GM12872 (cell line): Measurements from ENCODE around the gene C16orf92.

Source experiments
- TF ChIP-seq, protein P1 (sequence below): IDR thresholded peaks from 3 replicates; pipeline ENCODE4 v1.5.1; 2011; ENCODE audit warnings: low read depth, mild to moderate bottlenecking, low read length, moderate library complexity; ENCODE audit not compliant: insufficient read depth

C16orf92 gene

DNA sequence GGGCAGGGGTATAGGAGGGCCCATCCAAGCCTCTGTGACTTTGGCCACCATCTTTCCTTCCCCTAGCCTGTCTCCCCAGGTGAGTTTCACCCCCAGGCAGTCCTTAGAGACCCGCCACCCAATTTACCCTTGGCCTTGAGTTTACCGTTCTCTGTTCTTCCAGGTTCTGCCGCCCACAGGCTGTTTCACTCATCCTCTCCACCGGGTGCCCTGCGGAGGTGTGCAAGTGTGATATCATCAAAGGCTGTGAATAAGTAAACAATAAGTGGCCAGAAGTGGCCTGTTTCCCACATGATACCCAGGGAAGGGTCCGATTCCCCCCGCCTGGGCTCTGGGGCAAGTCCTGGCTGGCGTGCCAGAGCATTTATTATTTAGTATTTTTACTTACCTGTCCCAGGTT, 23.2 kb downstream of the C16orf92 start:
- TF ChIP-seq, protein P1, sequence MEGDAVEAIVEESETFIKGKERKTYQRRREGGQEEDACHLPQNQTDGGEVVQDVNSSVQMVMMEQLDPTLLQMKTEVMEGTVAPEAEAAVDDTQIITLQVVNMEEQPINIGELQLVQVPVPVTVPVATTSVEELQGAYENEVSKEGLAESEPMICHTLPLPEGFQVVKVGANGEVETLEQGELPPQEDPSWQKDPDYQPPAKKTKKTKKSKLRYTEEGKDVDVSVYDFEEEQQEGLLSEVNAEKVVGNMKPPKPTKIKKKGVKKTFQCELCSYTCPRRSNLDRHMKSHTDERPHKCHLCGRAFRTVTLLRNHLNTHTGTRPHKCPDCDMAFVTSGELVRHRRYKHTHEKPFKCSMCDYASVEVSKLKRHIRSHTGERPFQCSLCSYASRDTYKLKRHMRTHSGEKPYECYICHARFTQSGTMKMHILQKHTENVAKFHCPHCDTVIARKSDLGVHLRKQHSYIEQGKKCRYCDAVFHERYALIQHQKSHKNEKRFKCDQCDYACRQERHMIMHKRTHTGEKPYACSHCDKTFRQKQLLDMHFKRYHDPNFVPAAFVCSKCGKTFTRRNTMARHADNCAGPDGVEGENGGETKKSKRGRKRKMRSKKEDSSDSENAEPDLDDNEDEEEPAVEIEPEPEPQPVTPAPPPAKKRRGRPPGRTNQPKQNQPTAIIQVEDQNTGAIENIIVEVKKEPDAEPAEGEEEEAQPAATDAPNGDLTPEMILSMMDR = no peak

DNA sequence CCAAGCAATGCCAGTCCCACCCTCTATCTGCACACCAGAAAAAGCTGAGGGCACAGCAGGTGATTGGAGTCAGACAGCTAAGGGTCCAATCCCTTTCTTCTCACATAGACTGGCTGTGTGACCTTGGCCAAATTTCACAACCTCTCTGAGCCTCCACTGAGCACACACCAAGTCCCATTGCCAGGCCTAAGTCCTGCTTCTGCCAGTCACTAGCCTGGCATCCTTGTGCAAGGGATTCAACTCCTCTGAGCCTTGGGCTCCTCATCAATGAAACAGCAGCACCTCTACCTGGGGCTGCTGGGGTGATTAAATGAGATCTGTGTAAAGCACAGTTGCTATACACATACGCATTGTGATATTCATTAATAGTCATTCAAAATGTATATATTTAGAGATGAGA, 23.6 kb downstream of the C16orf92 start:
- TF ChIP-seq, protein P1 = no peak

DNA sequence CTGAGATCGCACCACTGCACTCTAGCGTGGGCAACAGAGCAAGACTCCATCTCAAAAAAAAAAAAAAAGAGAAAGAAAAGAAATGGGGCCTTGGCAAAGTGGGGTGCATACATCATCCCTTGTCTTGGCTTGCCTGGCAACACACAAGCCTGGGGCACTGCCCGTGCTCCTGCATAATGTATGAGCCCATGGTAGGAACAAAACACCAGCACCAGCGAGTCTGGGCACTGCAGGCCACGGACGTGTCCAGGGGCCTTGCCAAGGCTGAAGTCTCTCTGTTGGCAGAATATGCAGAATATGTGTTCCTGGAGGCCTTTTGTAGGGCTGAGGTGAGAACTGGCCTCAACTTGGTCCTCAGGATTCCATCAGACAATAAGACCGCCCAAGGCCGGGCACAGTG, 26.9 kb downstream of the C16orf92 start:
- TF ChIP-seq, protein P1 = no peak

DNA sequence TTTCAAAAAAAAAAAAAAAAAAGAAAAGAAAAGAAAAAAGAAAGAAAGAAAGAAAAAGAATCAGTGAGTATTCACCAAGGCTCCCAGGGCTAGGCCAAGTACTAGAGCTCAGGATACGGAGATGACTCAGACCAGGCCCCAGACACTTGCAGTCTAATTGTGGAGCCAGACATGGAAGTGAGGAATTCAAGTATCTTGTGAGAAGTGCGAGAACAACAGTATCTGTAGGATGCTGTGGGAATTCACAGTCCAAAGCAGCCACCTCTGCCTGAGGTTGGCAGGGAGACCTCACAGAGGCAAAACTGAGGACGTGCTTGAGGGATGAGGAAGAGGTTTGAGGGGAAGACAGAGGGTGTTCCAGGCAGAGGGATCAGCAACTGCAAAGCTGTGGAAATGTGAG, 28.5 kb downstream of the C16orf92 start:
- TF ChIP-seq, protein P1 = no peak

DNA sequence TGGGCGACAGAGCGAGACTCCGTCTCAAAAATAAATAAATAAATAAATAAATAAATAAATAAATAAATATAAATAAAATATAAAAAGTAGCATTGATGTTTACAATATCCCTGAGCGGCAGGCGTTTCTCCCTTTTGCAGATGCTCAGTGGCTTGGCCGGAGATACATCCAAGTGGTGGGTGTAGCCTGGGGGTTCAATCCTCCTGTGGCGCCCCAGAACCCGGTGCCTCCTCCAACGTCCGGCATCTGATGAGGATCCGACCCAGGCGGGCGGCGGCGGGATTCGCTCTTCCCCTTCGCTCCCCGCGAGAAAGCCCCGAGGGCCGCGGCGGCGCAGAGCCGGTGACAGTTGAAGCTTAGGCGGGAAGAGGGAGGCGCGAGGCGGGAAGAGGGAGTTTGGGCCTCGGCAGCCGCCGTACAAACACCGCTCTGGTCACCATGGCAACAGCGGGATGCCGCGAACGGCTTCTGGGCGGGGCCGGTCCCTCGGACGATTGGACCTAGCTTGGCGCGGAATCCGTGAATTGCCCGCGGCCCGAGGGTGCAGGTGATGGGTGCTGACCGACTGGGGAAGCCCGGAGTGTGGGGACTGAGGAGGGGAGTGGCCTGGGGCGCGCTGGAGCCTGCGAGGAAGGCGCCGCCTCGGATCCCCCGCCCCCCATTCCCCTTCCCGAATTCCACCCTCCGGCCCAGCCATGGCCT, 29.8 kb downstream of the C16orf92 start:
- TF ChIP-seq, protein P1 = no peak

DNA sequence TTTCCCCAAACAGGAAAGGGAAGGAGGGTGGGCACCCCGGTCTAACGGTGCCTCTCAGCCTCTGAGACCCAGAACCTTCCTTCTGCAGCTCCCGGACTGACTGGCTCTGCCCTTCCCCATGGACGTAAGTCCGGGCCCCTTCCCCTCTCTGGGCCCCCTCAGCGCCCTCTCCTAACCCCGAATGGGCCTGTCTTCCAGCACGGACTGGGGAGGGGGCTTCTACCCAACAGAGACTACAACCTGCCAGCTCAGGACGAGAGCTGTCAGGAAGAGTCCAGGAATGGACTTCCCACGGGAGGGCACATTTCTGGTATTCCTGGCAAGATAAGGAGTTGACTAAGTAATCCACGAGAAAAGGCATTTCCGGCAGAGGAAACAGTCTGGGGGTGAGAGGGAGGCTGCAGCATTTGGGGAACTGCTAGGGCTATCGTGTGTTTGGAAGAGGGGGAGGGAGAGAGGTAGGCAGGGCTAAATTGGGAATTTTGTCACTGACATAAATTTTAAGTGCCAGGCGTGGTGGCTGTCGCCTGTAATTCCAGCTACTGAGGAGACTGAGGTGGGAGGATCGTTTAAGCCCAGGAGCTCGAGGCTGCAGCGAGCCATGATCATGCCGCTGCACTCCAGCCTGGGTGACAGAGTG, 30.5 kb downstream of the C16orf92 start:
- TF ChIP-seq, protein P1 = no peak

DNA sequence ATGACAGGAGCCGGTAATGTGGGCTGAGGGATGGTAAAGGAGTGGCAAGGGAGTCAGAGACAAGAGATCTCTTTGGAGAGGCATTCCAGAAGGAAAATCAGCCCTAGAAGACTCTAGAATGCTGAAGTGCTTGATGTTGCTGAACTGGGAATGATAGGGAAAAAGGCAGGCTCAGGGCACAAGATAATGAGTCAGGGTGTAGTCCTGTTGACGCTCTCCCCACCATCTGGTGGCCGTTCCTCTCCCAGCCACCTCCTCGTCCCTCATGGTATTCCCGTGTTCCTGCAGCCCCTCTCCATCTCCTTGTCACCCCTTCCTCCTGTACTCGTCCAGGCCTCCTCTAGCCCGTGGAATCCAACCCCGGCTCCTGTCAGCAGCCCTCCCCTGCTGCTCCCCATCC, 31.5 kb downstream of the C16orf92 start:
- TF ChIP-seq, protein P1 = no peak
